ENCODE measurements around the gene NXPE4.
"Not testable (repeated sequence)": the region's sequence is repeated elsewhere in the genome, so short reads cannot be mapped to it uniquely, and the experiment has no call there.

NXPE4 gene

GRCh38 chr11:114610984-114611944, 15.7 kb upstream of the NXPE4 start:
- DNase-seq (ENCODE audit: low read depth in 2 of 3, low spot score in 2 of 3), result no peak

- DNase-seq (ENCODE audit: low read depth in 2 of 3, low spot score in 2 of 3), result no peak
Observed at GRCh38 chr11:114610550-114610949, 15.0 kb upstream of the NXPE4 start.

DNA sequence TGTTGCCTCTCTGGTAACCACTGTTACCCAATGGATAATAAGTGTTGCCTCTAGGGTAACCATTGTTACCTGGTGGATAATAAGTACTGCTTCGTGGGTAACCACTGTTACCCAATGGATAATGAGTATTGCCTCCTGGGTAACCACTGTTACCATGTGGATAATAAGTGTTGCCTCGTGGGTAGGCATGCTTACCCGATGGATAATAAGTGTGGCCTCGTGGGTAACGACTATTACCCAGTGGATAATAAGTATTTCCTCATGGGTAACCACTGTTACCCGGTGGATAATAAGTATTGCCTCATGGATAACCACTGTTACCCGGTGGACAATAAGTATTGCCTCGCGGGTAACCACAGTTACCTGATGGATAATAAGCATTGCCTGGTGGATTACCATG, 13.8 kb upstream of the NXPE4 start:
- no peak for DNase-seq (ENCODE audit: low read depth in 2 of 3, low spot score in 2 of 3)

DNA sequence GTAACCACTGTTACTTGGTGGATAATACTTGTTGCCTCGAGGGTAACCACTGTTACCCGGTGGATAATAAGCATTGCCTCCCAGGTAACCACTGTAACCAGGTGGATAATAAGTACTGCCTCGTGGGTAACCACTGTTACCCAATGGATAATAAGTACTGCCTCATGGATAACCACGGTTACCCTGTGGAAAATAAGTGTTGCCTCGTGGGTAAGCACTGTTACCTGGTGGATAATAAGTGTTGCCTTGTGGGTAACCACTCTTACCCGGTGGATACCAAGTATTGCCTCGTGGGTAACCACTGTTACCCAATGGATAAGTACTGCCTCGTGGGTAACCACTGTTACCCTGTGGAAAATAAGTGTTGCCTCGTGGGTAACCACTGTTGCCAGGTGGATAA, 13.0 kb upstream of the NXPE4 start:
- DNase-seq (ENCODE audit: low read depth in 2 of 3, low spot score in 2 of 3), result not testable (repeated sequence)

- no peak for DNase-seq (ENCODE audit: low read depth in 2 of 3, low spot score in 2 of 3)
Observed at GRCh38 chr11:114607753-114608459, 12.3 kb upstream of the NXPE4 start.

- DNase-seq (ENCODE audit: low read depth in 2 of 3, low spot score in 2 of 3), result not testable (repeated sequence)
Observed at GRCh38 chr11:114606802-114607075, 11.2 kb upstream of the NXPE4 start.

DNA sequence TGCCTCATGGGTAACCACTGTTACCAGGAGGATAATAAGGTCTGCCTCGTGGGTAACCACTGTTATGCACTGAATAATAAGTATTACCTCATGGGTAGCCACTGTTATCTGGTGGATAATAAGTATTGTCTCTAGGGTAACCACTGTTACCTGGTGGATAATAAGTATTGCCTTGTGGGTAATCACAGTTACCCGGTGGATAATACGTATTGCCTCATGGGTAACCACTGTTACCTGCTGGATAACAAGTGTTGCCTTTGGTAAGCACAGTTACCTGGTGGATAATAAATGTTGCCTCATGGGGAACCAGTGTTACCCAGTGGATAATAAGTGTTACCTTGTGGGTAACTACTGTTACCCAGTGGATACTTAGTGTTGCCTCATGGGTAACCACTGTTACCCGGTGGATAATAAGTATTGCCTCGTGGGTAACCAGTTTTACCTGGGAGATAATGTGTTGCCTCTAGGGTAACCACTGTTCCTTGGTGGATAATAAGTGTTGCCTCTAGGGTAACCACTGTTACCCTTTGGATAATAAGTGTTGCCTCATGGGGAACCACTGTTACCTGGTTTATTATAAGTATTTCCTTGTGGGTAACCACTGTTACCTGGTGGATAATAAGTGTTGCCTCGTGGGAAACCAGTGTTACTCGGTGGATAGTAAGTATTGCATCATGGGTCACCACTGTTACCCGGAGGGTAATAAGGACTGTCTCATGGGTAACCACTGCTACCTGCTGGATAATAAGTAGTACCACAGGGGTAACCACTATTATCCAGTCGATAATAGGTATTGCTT, 10.6 kb upstream of the NXPE4 start:
- DNase-seq (ENCODE audit: low read depth in 2 of 3, low spot score in 2 of 3), result no peak

DNA sequence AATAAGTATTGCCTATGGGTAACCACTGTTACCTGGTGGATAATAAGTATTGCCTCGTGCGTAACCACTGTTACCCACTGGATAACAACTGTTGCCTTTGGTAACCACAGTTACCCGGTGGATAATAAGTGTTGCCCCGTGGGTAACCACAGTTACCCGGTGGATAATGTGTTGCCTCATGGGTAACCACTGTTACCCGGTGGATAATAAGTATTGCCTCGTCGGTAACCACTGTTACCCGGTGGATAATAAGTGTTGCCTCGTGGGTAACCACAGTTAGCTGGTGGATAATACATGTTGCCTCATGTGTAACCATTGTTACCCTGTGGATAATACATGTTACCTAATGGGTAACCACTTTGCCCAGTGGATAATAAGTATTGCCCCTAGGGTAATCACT, 9.8 kb upstream of the NXPE4 start:
- DNase-seq (ENCODE audit: low read depth in 2 of 3, low spot score in 2 of 3), result no peak

DNA sequence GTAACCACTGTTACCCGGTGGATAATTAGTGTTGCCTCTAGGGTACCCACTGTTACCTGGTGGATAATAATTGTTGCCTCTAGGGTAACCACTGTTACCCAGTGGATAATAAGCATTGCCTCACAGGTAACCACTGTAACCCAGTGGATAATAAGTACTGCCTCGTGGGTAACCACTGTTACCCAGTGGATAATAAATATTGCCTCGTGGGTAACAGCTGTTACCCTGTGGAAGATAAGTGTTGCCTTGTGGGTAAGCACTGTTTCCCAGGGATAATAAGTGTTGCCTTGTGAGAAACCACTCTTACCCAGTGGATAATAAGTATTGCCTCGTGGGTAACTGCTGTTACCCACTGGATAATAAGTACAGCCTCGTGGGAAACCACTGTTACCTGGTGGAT, 9.3 kb upstream of the NXPE4 start:
- DNase-seq (ENCODE audit: low read depth in 2 of 3, low spot score in 2 of 3), result no peak

GRCh38 chr11:114604179-114604813, 8.7 kb upstream of the NXPE4 start:
- DNase-seq (ENCODE audit: low read depth in 2 of 3, low spot score in 2 of 3), result no peak

DNA sequence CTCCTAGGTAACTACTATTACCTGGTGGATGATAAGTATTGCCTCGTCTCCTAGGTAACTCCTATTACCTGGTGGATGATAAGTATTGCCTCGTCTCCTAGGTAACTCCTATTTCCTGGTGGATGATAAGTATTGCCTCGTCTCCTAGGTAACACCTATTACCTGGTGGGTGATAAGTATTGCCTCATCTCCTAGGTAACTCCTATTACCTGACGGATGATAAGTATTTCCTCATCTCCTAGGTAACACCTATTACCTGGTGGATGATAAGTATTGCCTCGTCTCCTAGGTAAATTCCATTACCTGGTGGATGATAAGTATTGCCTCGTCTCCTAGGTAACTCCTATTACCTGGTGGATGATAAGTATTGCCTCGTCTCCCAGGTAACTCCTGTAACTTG, 7.6 kb upstream of the NXPE4 start:
- DNase-seq (ENCODE audit: low read depth in 2 of 3, low spot score in 2 of 3), result not testable (repeated sequence)

- DNase-seq (ENCODE audit: low read depth in 2 of 3, low spot score in 2 of 3), result no peak
Observed at GRCh38 chr11:114598461-114598860, 2.9 kb upstream of the NXPE4 start.

DNA sequence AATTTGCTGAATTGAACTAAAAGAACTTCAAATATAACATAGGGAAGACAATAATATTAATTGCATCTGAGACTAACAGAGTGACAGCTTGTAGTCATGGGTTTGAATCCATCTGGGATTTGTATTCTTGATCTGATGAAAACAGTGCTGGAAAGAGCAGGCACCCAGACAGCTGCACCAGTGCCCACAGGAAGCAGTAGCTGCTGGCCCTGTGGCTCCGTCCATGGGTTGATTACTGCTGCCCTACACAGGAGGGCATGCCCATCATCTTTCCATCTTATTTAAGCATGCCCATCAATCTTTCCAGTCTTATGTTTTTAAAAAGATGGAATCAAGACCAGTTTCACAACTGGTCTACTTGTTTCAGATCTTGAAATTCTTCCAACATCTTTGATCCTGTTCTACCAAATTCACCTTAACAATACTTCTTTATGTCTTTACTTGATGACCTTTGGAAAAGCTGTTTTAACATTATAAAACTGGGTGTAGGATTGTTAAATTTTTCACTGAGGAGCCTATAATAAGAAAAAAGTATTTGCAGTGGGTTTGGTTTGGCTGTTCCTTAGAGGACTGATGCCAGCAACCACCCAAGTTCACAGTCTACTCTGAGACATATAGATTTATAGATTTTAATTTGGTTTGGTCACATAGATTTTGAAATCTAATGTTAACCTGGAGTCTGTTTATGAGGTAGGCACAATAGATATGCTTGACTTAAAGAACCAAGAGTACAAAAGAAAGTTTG, 761 bp upstream of the NXPE4 start:
- no peak for DNase-seq (ENCODE audit: low read depth in 2 of 3, low spot score in 2 of 3)

- no peak for DNase-seq (ENCODE audit: low read depth in 2 of 3, low spot score in 2 of 3)
Observed at GRCh38 chr11:114594703-114595102, 883 bp downstream of the NXPE4 start.

DNA sequence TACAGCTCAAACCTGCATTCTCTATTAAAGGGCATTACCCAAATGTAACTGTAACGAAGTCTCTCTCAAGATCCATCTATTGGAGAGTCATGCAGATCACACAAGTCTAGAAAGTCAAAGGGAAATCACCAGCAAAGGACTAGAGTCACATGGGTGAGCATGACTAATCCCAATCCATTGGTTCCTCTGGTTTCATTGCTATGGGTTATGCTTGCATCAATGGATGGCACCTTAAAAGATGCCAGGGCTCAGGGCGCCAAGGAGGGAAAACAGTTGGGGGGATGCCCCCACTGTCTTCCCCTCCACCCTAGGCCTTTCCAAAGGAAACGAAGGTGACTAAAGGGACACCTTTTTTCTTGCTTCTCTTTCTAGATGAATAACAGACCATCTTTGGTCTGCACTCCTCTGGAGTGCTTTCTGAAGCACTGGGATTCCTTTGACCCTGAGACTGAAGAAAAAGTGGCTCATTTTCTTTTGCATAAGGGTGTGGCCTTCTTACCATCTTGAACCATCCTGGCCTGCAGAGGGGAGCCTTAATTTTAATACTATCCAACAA, 8.1 kb downstream of the NXPE4 start:
- DNase-seq (ENCODE audit: low read depth in 2 of 3, low spot score in 2 of 3), result no peak

GRCh38 chr11:114586797-114587196, 8.8 kb downstream of the NXPE4 start:
- DNase-seq (ENCODE audit: low read depth in 2 of 3, low spot score in 2 of 3), result no peak

DNA sequence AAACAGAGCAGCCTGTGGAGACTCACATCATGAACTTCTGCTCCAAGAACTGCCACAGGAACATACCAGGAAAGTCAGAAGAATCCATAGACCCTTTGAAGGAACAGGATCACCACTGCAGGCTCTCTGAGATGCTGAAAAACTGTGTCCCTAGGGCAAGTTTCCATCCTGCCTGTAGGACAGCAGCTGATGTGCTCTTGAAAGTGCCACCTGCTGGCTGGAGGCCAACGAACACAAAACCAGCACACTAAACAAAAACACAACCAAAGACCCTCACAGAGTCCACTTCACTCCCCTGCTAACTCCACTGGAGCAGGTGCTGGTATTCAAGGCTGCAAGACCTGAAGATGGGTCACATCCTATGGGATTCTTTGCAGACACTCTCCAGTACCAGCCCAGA, 23.9 kb downstream of the NXPE4 start:
- DNase-seq (ENCODE audit: low read depth in 2 of 3, low spot score in 2 of 3), result no peak

DNA sequence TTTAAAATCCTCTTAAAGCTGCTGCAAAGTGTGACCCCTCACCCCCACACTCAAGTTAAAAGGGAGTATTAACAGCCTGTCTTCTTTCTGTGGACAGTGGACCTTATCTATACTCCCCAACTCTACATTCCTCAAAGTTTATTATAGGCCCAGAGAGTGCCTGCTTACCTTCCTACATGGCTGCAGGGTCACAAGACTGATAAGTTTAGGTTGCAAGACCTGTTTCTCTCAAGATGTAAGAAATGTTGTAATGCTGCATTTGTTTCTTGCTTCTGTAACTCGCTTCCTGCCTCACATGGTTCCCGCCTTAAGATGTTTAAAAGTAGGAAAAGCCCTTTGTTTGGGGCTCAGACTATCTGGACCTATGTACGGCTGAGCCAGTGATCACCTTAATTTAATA, 25.8 kb downstream of the NXPE4 start:
- no peak for DNase-seq (ENCODE audit: low read depth in 2 of 3, low spot score in 2 of 3)

- no peak for DNase-seq (ENCODE audit: low read depth in 2 of 3, low spot score in 2 of 3)
Observed at GRCh38 chr11:114566276-114566675, 29.3 kb downstream of the NXPE4 start.

DNA sequence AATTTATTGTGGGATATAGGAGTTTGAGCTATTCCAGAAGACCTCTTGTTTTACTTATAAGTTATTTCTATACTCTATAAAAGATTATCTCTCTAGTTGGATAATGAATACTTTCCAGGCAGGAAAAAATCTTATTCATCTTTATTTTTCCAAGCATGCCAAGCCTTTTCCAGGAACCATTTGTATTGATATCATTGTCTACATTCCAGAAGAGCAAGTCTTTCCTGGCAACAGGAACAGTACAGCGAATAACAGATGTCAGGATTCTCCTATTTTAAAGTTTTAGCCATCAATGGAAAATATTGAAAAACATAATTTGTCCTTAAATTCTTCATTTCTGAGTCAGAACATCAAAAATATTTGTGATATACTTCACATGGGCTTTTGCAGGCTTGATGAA, 30.8 kb downstream of the NXPE4 start:
- no peak for DNase-seq (ENCODE audit: low read depth in 2 of 3, low spot score in 2 of 3)
